Measurements from ENCODE around the gene HCN1.

- TF ChIP-seq CTCF (IDR thresholded peaks at IDR 0.05) (no peak), POLR2A (IDR thresholded peaks at IDR 0.05) (no peak)
Measured at GRCh38 chr5:45542421-45542820, 153.8 kb downstream of the HCN1 start.

All from suprapubic skin (tissue), 3 donors.